Neural cell (in vitro differentiated cells): ENCODE results near the gene ANKRD49. TPM values are rescaled to one million over a fixed set of nuclear protein-coding genes. Genes with fewer than 3 reads are reported as not detected.

Experiments
- H2AFZ ChIP-seq: fragments of 200-600, 300-800 bp; sonication (generic), shearing (Covaris generic); 2 replicates; pipeline ENCODE4 v1.6.0; 2014; ENCODE audit warnings: low read depth, mild to moderate bottlenecking, antibody characterized with exemption, low read length, moderate library complexity
- H3F3A ChIP-seq: fragments of 200-600 bp; shearing (Covaris generic); 2 replicates; pipeline ENCODE4 v1.6.1; 2016; ENCODE audit warnings: mild to moderate bottlenecking, moderate library complexity, mixed read lengths, antibody characterized with exemption, low read length; ENCODE audit not compliant: insufficient read depth, poor library complexity, severe bottlenecking
- H3K27ac ChIP-seq: fragments of 200-600, 300-800 bp; sonication (generic), shearing (Covaris generic); 2 replicates; pipeline ENCODE4 v1.5.1; 2014; ENCODE audit warnings: mild to moderate bottlenecking, low read length, moderate library complexity
- H3K27me3 ChIP-seq: fragments of 300-800, 200-600 bp; sonication (generic), shearing (Covaris generic); 2 replicates; pipeline ENCODE4 v1.6.0; 2014; ENCODE audit warnings: mild to moderate bottlenecking, low read depth, low read length, moderate library complexity; ENCODE audit not compliant: insufficient read depth
- H3K36me3 ChIP-seq: fragments of 300-800, 200-600 bp; sonication (generic), shearing (Covaris generic); 2 replicates; pipeline ENCODE4 v1.5.1; 2014; ENCODE audit warnings: mild to moderate bottlenecking, antibody characterized with exemption, low read length, moderate library complexity; ENCODE audit not compliant: insufficient read depth
- H3K4me2 ChIP-seq: fragments of 300-800, 200-600 bp; sonication (generic), shearing (Covaris generic); 2 replicates; pipeline ENCODE4 v1.6.0; 2014; ENCODE audit warnings: mild to moderate bottlenecking, low read length
- H3K4me3 ChIP-seq: fragments of 300-800, 200-600 bp; sonication (generic), shearing (Covaris generic); 2 replicates; pipeline ENCODE4 v1.5.1; 2014; ENCODE audit warnings: mild to moderate bottlenecking, low read length, moderate library complexity
- H3K79me2 ChIP-seq: fragments of 200-600 bp; shearing (Covaris generic); replicated peaks from 2 replicates; pipeline ENCODE4 v1.6.0; 2014; ENCODE audit warnings: mild to moderate bottlenecking, low read length, moderate library complexity; ENCODE audit not compliant: insufficient read depth
- H3K9ac ChIP-seq: fragments of 300-800, 200-600 bp; sonication (generic), shearing (Covaris generic); 2 replicates; pipeline ENCODE4 v1.6.1; 2016; ENCODE audit warnings: mild to moderate bottlenecking, low read length, mixed read lengths
- H3K9me2 ChIP-seq: fragments of 200-600 bp; shearing (Covaris generic); 2 replicates; pipeline ENCODE4 v1.6.1; 2016; ENCODE audit warnings: mild to moderate bottlenecking, low read length, mixed read lengths; ENCODE audit not compliant: insufficient read depth
- H3K9me3 ChIP-seq: fragments of 200-600, 300-800 bp; sonication (generic), shearing (Covaris generic); 2 replicates; pipeline ENCODE4 v1.6.1; 2016; ENCODE audit warnings: mild to moderate bottlenecking, mixed run types, low read length, moderate library complexity, mixed read lengths
- H4K20me1 ChIP-seq: fragments of 200-600 bp; shearing (Covaris generic); 2 replicates; pipeline ENCODE4 v1.6.1; 2016; ENCODE audit warnings: mild to moderate bottlenecking, mixed run types; ENCODE audit not compliant: insufficient read depth
- EP300 ChIP-seq: fragments of 450-650 bp; conservative IDR thresholded peaks from 2 replicates; pipeline ENCODE4 v1.6.1; 2014; ENCODE audit warnings: antibody characterized with exemption, mild to moderate bottlenecking, moderate library complexity; ENCODE audit not compliant: poor library complexity, severe bottlenecking
- EZH2 ChIP-seq: fragments of 200-600, 300-800 bp; shearing (Covaris generic), sonication (generic); IDR thresholded peaks from 2 replicates; pipeline ENCODE4 v1.6.1; 2014; ENCODE audit warnings: antibody characterized with exemption, low read length, borderline replicate concordance, mild to moderate bottlenecking; ENCODE audit not compliant: insufficient read depth, poor library complexity, severe bottlenecking
- MXI1 ChIP-seq: fragments of 450-650 bp; conservative IDR thresholded peaks from 2 replicates; pipeline ENCODE4 v1.6.1; 2014; ENCODE audit warnings: antibody characterized with exemption, mild to moderate bottlenecking; ENCODE audit not compliant: poor library complexity, severe bottlenecking
- POLR2AphosphoS5 ChIP-seq: IDR thresholded peaks from 2 replicates; pipeline ENCODE4 v1.6.1; 2012
- RAD21 ChIP-seq: fragments of 450-650 bp; conservative IDR thresholded peaks from 2 replicates; pipeline ENCODE4 v1.6.1; 2014; ENCODE audit warnings: antibody characterized with exemption, mild to moderate bottlenecking, moderate library complexity
- REST ChIP-seq: IDR thresholded peaks from 2 replicates; pipeline ENCODE4 v1.6.1; 2012; ENCODE audit warnings: borderline replicate concordance
- SMC3 ChIP-seq: fragments of 450-650 bp; conservative IDR thresholded peaks from 2 replicates; pipeline ENCODE4 v1.6.1; 2014; ENCODE audit warnings: antibody characterized with exemption, mild to moderate bottlenecking, moderate library complexity; ENCODE audit not compliant: poor library complexity
- TAF1 ChIP-seq: IDR thresholded peaks from 2 replicates; pipeline ENCODE4 v1.6.1; 2012; ENCODE audit warnings: low read depth
- polyA plus RNA-seq: library from polyadenylated mRNA; depleted of rRNA; stranded (reverse); fragments of >200 nt; gene quantifications from 2 replicates; pipeline ENCODE4 v1.2.3, GENCODE V29; 2014
- TF ChIP-seq, protein P1 (sequence below): fragments of 450-650 bp; IDR thresholded peaks from 2 replicates; pipeline ENCODE4 v1.5.1; 2014; ENCODE audit warnings: antibody characterized with exemption, mild to moderate bottlenecking, moderate library complexity; ENCODE audit not compliant: poor library complexity, severe bottlenecking

ANKRD49 gene
- polyA plus RNA-seq, 1 donor from 2014 or later, result 54.6 TPM

DNA sequence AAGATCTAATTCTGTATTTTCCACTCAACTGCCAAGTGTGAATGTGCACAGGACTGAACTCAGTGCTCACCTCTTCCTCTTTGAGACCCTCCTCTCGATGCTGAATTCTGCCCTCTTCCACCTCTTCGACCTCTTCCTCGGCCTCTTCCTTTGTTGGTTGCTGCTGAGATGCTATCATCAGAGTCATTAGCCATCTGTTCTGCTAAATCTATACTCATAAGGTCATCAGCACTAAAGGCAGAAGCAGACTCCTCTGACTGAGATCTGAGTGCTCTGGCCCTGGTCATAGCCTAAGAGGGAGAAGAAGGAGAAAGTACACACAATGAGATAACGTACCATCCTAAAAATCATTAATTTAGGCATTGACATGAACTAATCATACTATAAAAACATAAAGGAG, 46.6 kb upstream of the ANKRD49 start:
- Histone ChIP-seq H4K20me1 (no peaks in the 10 kb centered on the region), H3K36me3 (no peaks in the 10 kb centered on the region), H3K27me3 (no peaks in the 10 kb centered on the region), H3K9ac (no peak overlapping the region), H2AFZ (no peak overlapping the region), H3K27ac (no peak overlapping the region), H3K9me2 (no peaks in the 10 kb centered on the region), H3K4me3 (no peak overlapping the region), H3K9me3 (no peaks in the 10 kb centered on the region), H3K4me2 (no peak overlapping the region), H3K79me2 (no peaks in the 10 kb centered on the region), H3F3A (no peaks in the 10 kb centered on the region)
- TF ChIP-seq MXI1, result no peak
- TF ChIP-seq TAF1, result no peak
- TF ChIP-seq RAD21, result no peak
- no peak for TF ChIP-seq SMC3
- TF ChIP-seq, protein P1, sequence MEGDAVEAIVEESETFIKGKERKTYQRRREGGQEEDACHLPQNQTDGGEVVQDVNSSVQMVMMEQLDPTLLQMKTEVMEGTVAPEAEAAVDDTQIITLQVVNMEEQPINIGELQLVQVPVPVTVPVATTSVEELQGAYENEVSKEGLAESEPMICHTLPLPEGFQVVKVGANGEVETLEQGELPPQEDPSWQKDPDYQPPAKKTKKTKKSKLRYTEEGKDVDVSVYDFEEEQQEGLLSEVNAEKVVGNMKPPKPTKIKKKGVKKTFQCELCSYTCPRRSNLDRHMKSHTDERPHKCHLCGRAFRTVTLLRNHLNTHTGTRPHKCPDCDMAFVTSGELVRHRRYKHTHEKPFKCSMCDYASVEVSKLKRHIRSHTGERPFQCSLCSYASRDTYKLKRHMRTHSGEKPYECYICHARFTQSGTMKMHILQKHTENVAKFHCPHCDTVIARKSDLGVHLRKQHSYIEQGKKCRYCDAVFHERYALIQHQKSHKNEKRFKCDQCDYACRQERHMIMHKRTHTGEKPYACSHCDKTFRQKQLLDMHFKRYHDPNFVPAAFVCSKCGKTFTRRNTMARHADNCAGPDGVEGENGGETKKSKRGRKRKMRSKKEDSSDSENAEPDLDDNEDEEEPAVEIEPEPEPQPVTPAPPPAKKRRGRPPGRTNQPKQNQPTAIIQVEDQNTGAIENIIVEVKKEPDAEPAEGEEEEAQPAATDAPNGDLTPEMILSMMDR, result no peak
- no peak for TF ChIP-seq EP300
- no peak for TF ChIP-seq EZH2
- no peak for TF ChIP-seq REST
- no peak for TF ChIP-seq POLR2AphosphoS5

GRCh38 chr11:94449029-94449428, 44.8 kb upstream of the ANKRD49 start:
- H3K36me3 ChIP-seq, result no peaks in the 10 kb centered on the region
- H3K9me3 ChIP-seq, result no peaks in the 10 kb centered on the region
- H3K9me2 ChIP-seq, result no peaks in the 10 kb centered on the region
- no peak overlapping the region for H3K27ac ChIP-seq
- no peak overlapping the region for H3K9ac ChIP-seq
- no peak overlapping the region for H3K4me3 ChIP-seq
- no peaks in the 10 kb centered on the region for H3K79me2 ChIP-seq
- H4K20me1 ChIP-seq, result no peaks in the 10 kb centered on the region
- no peaks in the 10 kb centered on the region for H3F3A ChIP-seq
- no peak overlapping the region for H3K4me2 ChIP-seq
- H2AFZ ChIP-seq, result no peak overlapping the region
- TF ChIP-seq RAD21, result no peak
- TF ChIP-seq MXI1, result no peak
- TF ChIP-seq, protein P1, result no peak
- no peak for TF ChIP-seq POLR2AphosphoS5
- no peak for TF ChIP-seq EP300
- no peak for TF ChIP-seq EZH2
- TF ChIP-seq TAF1, result no peak
- no peak for TF ChIP-seq SMC3
- no peak for TF ChIP-seq REST
- no peaks in the 10 kb centered on the region for H3K27me3 ChIP-seq
